OCI-M2 (cell line): Measurements from ENCODE around the gene GDF10.

Source experiments
- DNase-seq: peaks from one replicate; lab custom pipeline; 2025; ENCODE audit not compliant: unreplicated experiment; lab: John Stamatoyannopoulos, UW

Gene GDF10

GRCh38 chr10:47269294-47269693, 30.7 kb upstream of the GDF10 start:
- no peak for DNase-seq

GRCh38 chr10:47276071-47276470, 23.9 kb upstream of the GDF10 start:
- DNase-seq: no peak

GRCh38 chr10:47276576-47277351, 23.2 kb upstream of the GDF10 start:
- DNase-seq: no peak

- DNase-seq: no peak
Observed at GRCh38 chr10:47277352-47278151, 22.4 kb upstream of the GDF10 start.

GRCh38 chr10:47278152-47278473, 21.9 kb upstream of the GDF10 start:
- no peak for DNase-seq

- DNase-seq: no peak
Observed at GRCh38 chr10:47278720-47279119, 21.3 kb upstream of the GDF10 start.

GRCh38 chr10:47279276-47279675, 20.7 kb upstream of the GDF10 start:
- no peak for DNase-seq

- no peak for DNase-seq
Observed at GRCh38 chr10:47282005-47282656, 17.9 kb upstream of the GDF10 start.

GRCh38 chr10:47282657-47283018, 17.4 kb upstream of the GDF10 start:
- DNase-seq: no peak

GRCh38 chr10:47283101-47283630, 16.8 kb upstream of the GDF10 start:
- no peak for DNase-seq

GRCh38 chr10:47283848-47284247, 16.1 kb upstream of the GDF10 start:
- DNase-seq: no peak

GRCh38 chr10:47285381-47286115, 14.4 kb upstream of the GDF10 start:
- no peak for DNase-seq

GRCh38 chr10:47286116-47286505, 13.9 kb upstream of the GDF10 start:
- DNase-seq: no peak

- DNase-seq: no peak
Observed at GRCh38 chr10:47286591-47287315, 13.2 kb upstream of the GDF10 start.

GRCh38 chr10:47287365-47287802, 12.6 kb upstream of the GDF10 start:
- no peak for DNase-seq

GRCh38 chr10:47287805-47288204, 12.2 kb upstream of the GDF10 start:
- DNase-seq: no peak

- DNase-seq: no peak
Observed at GRCh38 chr10:47288236-47288635, 11.8 kb upstream of the GDF10 start.

GRCh38 chr10:47288916-47289495, 11.0 kb upstream of the GDF10 start:
- DNase-seq: no peak

GRCh38 chr10:47289921-47290320, 10.1 kb upstream of the GDF10 start:
- DNase-seq: no peak

GRCh38 chr10:47290338-47290737, 9.7 kb upstream of the GDF10 start:
- DNase-seq: no peak
